Ectodermal cell (in vitro differentiated cells): ENCODE results near the gene JAKMIP1.

Experiments used
- H3K27ac ChIP-seq: 2 replicates; pipeline ENCODE4 v1.7.0; 2013; ENCODE audit warnings: mild to moderate bottlenecking, low read depth, low read length; ENCODE audit not compliant: insufficient read depth, poor library complexity, severe bottlenecking
- H3K27me3 ChIP-seq: 2 replicates; pipeline ENCODE4 v1.7.0; 2013; ENCODE audit warnings: mild to moderate bottlenecking, low read length; ENCODE audit not compliant: insufficient read depth, control insufficient read depth, poor library complexity, severe bottlenecking
- H3K36me3 ChIP-seq: one replicate; pipeline ENCODE4 v1.7.0; 2013; ENCODE audit warnings: low read length; ENCODE audit not compliant: control insufficient read depth, insufficient read depth
- H3K4me1 ChIP-seq: one replicate; pipeline ENCODE4 v1.7.0; 2013; ENCODE audit warnings: low read length; ENCODE audit not compliant: control insufficient read depth, insufficient read depth
- H3K4me3 ChIP-seq: 2 replicates; pipeline ENCODE4 v1.7.0; 2013; ENCODE audit warnings: low read depth, low read length, control low read depth; ENCODE audit not compliant: insufficient read depth
- H3K9me3 ChIP-seq: 2 replicates; pipeline ENCODE4 v1.7.0; 2013; ENCODE audit warnings: mild to moderate bottlenecking, low read length, moderate library complexity; ENCODE audit not compliant: control insufficient read depth
- WGBS, 2 experiments: methylation state at CpG; one replicate each; pipeline ENCODE4 v1.1.7; 2013; ENCODE audit warnings: missing lambda C conversion rate in 2 of 2; 5-methylcytosine and 5-hydroxymethylcytosine counted together

Gene JAKMIP1

GRCh38 chr4:6030679-6031078, 169.7 kb downstream of the JAKMIP1 start:
- H3K4me3 ChIP-seq, result no peak overlapping the region
- H3K36me3 ChIP-seq, result no peaks in the 10 kb centered on the region
- 90 to 94% methylated on average over 7 of the region's 7 CpGs for WGBS, 2 experiments
- H3K9me3 ChIP-seq, result no peaks in the 10 kb centered on the region
- no peak overlapping the region for H3K27ac ChIP-seq
- H3K4me1 ChIP-seq, result peaks cover 15% of the 10 kb centered on the region
- H3K27me3 ChIP-seq, result peaks cover 5% of the 10 kb centered on the region

DNA sequence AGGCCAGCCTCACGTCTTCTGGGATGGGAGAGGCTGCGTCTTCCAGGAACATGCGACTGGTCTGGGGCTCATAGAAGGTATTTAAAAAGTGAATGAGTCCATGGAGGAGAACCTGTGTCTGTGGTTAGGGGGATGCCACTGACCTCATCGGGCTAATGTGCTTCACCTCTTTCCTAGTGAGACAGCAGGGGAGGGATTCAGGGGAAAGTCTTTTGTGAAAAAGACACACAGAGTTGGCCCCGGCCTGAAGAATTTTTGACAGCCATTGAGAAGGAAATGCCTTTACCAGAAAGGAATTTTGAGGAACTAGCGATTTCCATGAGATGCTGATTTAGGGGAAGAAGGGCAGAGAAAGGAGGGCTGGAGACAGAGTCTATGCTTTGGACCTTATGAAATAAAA, 171.1 kb downstream of the JAKMIP1 start:
- Histone ChIP-seq H3K27ac (no peak overlapping the region), H3K27me3 (peaks cover 4% of the 10 kb centered on the region), H3K9me3 (no peaks in the 10 kb centered on the region), H3K4me3 (no peak overlapping the region), H3K4me1 (peaks cover 15% of the 10 kb centered on the region), H3K36me3 (no peaks in the 10 kb centered on the region)
- 43 to 55% methylated on average over 6 of the region's 6 CpGs for WGBS, 2 experiments

DNA sequence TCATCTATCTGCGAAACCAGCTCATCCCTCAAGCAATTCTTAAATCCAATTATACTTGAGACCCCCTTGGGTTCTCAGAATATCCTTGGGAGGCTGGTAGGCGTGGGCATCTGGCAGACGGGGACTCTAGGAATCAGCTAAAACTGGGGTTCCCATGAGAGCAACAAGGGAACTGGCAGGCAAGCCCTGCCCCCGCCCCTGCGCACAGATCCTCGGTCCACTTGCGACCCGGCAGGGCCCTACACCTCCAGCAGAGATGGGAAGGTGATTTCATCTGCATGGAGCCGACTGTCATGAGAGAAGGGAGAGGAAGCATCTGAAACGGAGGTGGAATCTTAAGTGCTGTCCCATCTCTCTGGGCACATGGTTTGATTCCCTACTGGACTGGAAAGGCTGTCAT, 172.2 kb downstream of the JAKMIP1 start:
- Histone ChIP-seq H3K36me3 (no peaks in the 10 kb centered on the region), H3K27me3 (no peaks in the 10 kb centered on the region), H3K9me3 (no peaks in the 10 kb centered on the region), H3K27ac (no peak overlapping the region), H3K4me3 (no peak overlapping the region), H3K4me1 (peaks cover 15% of the 10 kb centered on the region)
- 85 to 87% methylated on average over 10 of the region's 10 CpGs for WGBS, 2 experiments

- Histone ChIP-seq H3K27ac (no peak overlapping the region), H3K4me3 (no peak overlapping the region), H3K9me3 (no peaks in the 10 kb centered on the region), H3K4me1 (peaks cover 15% of the 10 kb centered on the region), H3K36me3 (no peaks in the 10 kb centered on the region), H3K27me3 (no peaks in the 10 kb centered on the region)
- 91 to 95% methylated on average over 9 of the region's 9 CpGs for WGBS, 2 experiments
These were observed 173.0 kb downstream of the JAKMIP1 start for GRCh38 chr4:6027392-6027791.

GRCh38 chr4:6024313-6024960, 175.9 kb downstream of the JAKMIP1 start:
- 89 to 90% methylated on average over 17 to 19 of the region's 20 CpGs for WGBS, 2 experiments
- no peaks in the 10 kb centered on the region for H3K36me3 ChIP-seq
- peaks cover 6% of the 10 kb centered on the region for H3K4me1 ChIP-seq
- no peak overlapping the region for H3K27ac ChIP-seq
- no peaks in the 10 kb centered on the region for H3K27me3 ChIP-seq
- H3K9me3 ChIP-seq, result no peaks in the 10 kb centered on the region
- no peak overlapping the region for H3K4me3 ChIP-seq

DNA sequence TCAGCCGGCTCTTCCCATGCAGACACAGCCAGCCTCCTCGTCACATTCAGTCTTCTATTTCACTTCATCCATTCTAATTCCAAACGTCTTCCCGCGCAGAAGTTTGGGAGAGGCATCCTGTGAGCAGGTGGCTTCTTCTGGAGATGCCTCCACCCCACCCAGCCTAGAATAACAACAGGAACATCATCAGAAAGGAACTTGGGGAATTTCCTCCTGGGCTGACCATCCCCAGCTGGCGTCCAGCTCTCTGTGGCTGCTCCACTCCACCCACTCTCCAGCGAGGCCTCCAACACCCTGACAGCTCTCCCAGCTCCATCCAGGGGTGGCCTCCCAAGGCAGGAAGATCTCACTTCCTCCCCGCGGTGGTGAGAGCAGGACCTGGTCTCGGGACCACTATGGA, 176.6 kb downstream of the JAKMIP1 start:
- Histone ChIP-seq H3K27me3 (no peaks in the 10 kb centered on the region), H3K27ac (no peak overlapping the region), H3K4me1 (no peaks in the 10 kb centered on the region), H3K36me3 (no peaks in the 10 kb centered on the region), H3K9me3 (no peaks in the 10 kb centered on the region), H3K4me3 (no peak overlapping the region)
- 91% methylated on average over 10 of the region's 10 CpGs for WGBS, 2 experiments

DNA sequence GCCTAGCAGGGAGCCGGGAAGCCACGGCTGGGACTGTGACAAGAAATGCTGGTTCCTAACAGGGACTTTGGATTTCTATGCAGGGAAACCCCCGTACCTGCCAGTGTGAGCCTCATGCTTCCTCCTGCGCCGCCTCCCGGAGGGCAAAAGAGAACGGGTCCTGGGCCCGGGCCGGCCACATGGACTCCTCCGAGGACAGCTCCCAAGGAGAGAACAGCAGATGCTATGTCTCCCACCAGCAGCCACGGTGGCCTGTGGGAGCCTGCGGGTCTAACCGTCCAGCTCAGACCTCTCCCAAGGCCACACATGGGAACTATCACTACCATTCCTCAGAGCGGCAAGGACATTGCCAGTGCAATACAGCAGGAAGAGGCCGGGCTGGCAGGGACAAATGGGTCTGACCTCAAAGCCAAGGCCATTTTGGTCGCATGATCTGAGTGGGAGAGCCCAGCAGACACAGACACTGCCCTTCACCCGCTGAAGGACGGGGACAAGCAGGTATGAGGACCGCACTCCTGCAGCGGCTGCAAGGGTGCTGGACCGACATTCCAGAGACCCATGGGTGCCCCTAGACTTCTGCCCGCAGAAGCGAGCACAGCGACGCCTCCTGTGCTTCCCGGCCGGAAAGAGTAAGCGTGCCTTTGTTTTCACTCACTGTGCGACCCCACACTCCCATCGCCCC, 177.6 kb downstream of the JAKMIP1 start:
- no peak overlapping the region for H3K27ac ChIP-seq
- 86 to 88% methylated on average over 30 of the region's 30 CpGs for WGBS, 2 experiments
- no peaks in the 10 kb centered on the region for H3K9me3 ChIP-seq
- H3K4me3 ChIP-seq, result no peak overlapping the region
- no peaks in the 10 kb centered on the region for H3K4me1 ChIP-seq
- no peaks in the 10 kb centered on the region for H3K36me3 ChIP-seq
- H3K27me3 ChIP-seq, result no peaks in the 10 kb centered on the region

- H3K36me3 ChIP-seq, result no peaks in the 10 kb centered on the region
- H3K4me1 ChIP-seq, result no peaks in the 10 kb centered on the region
- H3K9me3 ChIP-seq, result no peaks in the 10 kb centered on the region
- no peak overlapping the region for H3K27ac ChIP-seq
- H3K27me3 ChIP-seq, result no peaks in the 10 kb centered on the region
- no peak overlapping the region for H3K4me3 ChIP-seq
- WGBS, 2 experiments, result 92 to 93% methylated on average over 20 of the region's 20 CpGs
These were observed 178.3 kb downstream of the JAKMIP1 start for GRCh38 chr4:6021831-6022606.

GRCh38 chr4:6020613-6021012, 179.7 kb downstream of the JAKMIP1 start:
- Histone ChIP-seq H3K27ac (no peak overlapping the region), H3K36me3 (no peaks in the 10 kb centered on the region), H3K9me3 (no peaks in the 10 kb centered on the region), H3K4me1 (no peaks in the 10 kb centered on the region), H3K4me3 (no peak overlapping the region), H3K27me3 (no peaks in the 10 kb centered on the region)
- 87 to 88% methylated on average over 8 of the region's 8 CpGs for WGBS, 2 experiments
